Measurements from ENCODE around the gene WNT7A.

The WNT7A gene

DNA sequence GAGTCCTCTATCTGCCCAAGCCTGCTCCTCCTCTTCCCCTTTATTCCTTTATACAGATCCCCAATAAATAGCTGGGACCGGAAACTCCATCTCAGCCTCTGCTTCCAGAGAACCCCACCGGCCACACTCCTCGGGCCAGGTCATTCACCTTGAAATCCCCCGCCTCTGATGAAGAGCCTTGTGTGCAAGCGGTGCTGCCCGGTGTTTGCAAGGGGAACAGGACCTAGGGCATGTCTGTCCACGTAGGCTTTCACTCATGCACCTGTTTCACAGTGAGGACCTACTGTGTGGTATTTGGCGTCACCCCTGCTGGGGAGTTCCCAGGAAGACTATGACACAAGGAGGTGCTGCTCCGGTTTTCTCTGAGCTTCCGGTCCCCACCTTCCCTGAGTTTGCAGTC lies 54.0 kb downstream of the WNT7A start:
- no peak for DNase-seq

GRCh38 chr3:13825311-13825579 lies 54.6 kb downstream of the WNT7A start:
- DNase-seq = no peak

DNA sequence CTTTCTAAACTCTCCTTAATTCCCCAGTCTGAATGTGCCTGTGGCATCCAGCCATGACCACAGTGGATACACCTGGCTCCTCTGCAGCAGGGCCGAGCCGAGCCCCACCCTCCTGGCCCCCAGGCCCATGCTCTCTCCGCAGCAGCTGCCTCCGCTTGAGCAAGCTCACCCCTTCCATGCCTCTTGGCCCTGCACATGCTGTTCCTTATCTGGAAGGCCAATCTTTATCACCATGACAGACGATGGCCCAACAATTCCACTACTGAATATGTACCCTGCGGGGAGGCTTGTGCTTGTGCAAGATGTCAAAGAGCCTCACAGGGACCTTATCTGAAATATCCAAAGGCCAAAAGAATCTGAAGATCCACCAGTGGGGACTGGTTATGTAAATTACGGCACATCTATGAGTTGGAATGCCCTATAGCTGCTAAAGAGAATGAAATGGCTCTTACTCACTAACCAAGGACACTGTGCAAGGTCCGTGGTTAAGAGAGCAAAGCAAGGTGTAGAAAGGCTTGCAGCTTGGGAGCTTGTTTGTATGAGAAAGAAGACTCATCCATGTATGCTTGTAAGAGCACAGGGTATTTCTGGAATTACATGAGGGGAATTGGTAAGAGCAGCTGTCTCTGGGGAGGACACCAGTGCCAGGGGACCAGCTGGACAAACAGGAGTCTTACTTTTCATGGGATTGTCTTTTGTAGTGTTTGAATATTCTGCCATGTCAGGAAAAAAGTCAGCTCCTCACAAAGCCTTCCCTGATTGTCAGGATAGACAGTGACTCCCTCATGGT lies 55.2 kb downstream of the WNT7A start:
- no peak for DNase-seq

DNA sequence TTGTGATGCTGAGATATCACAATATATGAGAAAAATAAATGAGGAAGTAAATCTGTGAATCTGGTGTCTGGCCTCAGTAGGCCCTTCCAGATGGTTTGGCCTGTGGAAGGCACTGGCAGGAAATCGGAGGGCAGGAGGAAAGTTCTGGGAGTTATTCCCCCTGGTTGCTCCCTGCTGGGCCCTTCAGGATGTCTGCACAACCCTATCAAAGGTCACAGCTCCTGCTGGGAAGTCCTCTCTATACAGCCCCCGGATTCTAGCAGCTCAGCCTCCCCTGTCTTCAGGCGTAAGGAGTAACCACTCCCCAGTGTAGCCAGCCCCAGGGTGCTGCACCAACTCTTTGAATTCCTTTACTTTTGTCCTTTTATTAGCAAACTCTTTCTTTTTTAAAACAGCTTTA lies 56.2 kb downstream of the WNT7A start:
- no peak for DNase-seq

DNA sequence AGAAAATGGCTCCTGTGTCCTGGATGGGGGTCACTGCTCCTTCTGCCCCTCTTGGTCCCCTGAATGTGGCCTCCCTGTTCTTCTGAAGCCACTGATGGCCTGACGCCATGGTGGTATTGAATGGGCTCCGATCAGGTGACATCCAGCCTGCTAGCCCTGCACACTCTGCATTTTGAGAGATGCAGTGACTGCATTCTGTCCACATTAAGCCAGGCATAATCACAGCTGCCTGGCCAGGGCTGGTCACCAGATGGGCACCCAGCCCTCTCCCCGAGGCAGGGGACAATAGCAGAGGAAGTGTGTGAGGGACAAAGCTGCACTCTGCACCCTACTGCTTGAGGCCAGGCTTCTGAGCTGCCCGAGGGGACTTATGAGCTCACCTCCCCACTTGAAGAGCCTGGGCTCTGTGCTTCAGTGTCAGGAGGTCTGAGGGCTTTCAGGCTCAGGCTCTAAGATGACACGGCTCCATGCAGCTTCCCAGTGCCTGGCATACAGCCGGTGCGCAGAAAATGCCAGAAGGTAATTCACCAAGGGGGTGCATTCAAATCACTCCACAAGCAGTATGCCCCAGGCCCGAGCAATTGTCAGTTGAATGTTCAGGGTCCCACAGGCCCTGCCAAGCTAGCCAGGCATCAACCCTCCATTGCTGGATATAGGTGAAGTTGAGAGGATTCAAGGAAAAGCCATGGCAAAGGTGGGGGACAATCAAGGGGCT lies 56.8 kb downstream of the WNT7A start:
- no peak for DNase-seq

DNA sequence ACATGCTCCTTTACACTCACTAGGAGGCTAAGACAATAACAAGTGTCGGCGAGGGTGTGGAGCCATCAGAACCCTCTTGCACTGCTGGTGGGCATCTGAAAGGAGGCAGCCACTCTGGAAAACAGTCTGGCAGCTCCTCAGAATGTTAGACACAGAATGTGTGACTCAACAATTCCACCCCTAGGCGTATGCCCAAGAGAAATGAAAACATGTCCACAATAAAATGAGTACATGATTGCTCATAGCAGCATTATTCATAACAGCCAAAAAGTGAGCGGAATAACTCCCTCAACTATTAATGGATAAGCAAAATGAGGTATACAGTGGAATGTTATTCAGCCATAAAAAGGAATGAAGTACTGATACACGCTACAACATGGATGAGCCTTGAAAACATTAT lies 57.8 kb downstream of the WNT7A start:
- DNase-seq = no peak

DNA sequence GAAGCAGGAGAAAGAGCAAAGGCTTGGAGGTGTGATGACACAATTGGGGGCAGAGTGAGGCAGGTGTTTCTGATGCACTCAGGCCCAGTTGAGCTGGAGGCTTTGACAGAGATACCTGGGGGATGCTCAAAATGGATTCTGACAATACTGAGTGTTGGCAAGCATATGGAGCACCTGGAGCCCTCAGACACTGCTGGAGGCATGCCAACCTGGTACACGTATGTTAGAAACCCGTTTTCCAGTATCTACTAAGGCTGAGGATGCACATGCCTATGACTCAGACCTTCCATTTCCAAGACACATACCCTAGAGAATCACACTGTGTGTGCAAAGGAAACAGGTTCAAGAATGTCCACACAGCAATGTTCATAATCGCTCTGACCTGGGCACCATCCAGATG lies 58.7 kb downstream of the WNT7A start:
- DNase-seq = no peak

GRCh38 chr3:13818919-13819318 lies 61.0 kb downstream of the WNT7A start:
- no peak for DNase-seq

- no peak for DNase-seq
Observed at GRCh38 chr3:13815088-13815683, 64.7 kb downstream of the WNT7A start.

DNA sequence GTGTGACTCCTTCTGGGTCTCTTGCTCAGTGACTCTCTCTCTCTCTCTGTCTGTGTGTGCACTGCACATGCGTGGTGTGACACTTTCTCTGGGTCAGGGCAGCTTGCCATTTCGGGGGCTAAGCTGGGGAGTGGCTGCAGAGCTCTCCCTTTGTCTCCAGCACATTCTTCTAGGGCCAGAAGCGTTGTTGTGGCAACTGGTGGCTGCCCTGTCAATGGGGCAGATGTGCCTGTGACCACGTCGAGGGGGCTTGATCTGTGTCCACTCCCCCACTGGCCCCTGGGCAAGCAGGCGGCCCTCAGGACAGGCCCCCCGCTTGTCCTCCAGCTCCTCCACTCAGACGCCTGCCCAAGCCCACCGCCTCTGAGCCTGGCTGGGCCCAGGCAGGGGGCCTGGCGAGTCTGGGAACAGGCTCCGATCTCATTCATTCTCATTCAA lies 67.8 kb downstream of the WNT7A start:
- no peak for DNase-seq

- no peak for DNase-seq
Observed at GRCh38 chr3:13811614-13812013, 68.3 kb downstream of the WNT7A start.

DNA sequence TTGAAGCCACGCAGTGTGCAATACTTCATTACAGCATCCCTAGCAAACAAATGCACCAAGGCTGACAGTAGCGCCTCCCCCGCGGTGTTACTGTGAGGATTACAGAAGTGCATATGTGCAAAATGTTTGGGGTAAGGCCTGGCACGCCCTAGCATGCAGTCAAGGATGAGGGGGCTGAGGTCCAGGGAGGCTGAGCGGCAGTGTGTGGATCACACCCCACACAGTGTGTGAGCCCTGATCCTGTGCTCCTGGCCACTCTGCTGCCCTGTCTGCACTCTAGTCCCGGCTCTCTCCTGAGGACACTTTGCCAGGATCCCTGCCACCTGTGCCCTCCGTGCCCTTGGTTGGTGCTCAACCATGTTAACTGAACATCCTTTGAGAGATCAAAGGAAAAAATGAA lies 71.3 kb downstream of the WNT7A start:
- no peak for DNase-seq

DNA sequence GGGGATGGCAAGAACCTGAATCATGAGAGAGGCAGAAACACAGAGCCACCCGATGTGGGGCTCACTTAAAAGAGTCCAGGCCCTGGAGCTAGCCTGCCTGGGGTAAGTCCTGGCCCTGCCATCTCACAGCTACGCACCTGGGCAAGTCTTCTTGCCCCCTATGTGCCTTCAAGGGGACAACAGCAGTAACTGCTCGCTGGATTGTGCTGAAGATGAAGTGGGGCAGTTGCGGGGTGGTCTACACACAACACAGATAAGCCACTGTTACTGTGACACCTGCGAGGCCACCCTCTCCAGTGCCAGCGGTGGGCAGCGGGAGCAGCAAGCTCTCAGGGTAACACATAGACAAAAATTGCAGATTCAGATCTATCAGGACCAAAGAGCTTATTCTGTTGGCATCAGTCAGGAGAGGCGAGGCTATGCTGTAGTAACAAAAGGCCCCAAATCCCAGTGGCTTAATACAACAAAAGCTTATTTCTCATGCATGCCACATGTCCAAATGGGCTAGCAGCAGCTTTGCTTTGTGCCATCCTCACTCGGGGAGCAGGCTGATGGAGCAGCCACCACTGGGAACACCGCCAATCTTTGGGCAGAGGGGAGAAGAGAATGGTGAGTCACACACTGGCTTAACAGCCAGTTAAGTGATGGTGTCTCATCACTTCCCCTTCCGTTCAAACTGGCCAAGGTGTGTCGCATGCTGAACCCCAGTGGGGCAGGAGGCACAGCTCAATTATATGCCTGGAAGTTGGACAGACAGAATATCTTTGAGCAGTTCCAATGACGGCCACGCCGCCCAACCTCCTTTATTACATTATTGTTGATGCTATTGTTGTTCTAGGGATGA lies 78.3 kb downstream of the WNT7A start:
- DNase-seq = no peak

DNA sequence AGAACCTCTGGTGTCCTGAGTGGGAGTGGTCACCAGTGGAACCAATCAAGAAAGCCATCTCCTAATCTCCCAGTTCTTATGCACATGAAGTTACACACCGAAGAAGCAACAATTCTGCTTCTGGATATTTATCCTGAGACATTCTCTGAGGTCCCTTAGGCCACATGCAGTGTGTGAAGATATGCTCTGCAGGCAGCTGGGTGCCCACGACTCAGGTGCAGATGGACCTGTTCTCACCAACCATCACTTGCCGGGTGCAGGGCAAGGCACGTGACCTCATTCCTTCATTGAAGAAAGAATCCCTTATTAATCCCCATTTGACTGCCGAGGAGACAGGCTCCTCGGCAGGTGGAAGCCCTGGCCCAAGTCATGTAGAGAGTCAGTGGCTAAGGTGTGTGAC lies 79.8 kb downstream of the WNT7A start:
- DNase-seq = no peak

DNA sequence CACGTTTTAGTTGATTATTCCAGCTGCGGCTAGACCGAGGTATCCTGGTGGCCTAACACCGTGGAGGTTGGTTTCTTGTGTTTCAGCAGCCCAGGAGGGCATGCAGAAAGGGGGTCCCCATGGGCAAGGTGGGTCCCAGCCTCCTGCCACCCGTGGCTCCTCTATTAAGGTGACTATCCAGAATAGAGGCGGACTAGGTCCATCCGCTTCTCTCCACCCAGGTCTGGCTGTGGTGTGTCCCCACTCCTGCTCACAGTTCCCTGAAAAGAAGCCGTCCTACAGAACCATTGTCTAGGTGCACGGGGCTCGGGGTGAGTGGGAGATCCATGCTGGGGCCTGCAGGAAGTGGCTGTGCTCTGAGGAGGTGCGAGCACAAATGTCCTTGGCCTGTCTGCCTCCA lies 81.5 kb downstream of the WNT7A start:
- no peak for DNase-seq

- no peak for DNase-seq
Observed at GRCh38 chr3:13796701-13797460, 83.0 kb downstream of the WNT7A start.

DNA sequence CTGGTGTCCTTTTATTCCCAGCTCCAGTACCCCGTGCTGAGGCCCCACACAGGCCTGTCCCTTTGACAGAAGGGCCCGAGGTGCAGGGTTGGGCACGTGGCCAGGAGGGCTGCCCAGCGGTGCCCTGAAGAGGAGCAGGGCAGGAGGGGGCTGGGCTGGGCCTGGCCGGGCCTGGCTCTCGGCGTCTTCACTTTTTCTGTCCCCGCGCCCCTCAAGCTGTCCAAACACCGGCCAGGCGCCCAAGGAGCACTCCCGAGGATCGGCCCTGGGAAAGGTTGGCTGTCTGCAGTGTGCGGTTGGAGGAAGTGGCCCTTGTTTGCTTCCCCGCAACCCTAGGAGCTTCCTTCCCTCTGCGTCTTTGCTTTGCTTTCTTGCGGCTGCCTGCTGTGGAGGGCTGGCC lies 84.1 kb downstream of the WNT7A start:
- no peak for DNase-seq

DNA sequence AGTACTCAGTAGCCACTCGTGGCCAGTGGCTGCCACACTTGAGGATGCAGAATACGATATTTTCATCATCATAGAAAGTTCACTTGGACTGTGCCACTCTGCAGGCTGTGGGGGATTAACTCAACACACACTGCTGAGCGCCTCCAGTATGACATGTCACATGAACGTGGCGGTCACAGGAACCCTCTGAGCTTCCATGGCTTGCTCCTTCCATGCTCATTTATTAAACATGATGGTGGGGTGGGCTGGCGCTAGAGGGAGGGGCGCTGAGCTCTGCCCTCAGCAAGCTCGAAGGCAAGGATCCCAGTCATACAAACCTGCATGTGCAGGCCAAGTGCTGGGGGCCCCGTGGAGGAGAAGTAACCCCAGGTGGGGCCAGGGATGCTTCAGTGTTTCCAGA lies 85.5 kb downstream of the WNT7A start:
- no peak for DNase-seq

- no peak for DNase-seq
Observed at GRCh38 chr3:13793451-13793850, 86.4 kb downstream of the WNT7A start.

- no peak for DNase-seq
Observed at GRCh38 chr3:13792512-13793371, 87.1 kb downstream of the WNT7A start.

DNA sequence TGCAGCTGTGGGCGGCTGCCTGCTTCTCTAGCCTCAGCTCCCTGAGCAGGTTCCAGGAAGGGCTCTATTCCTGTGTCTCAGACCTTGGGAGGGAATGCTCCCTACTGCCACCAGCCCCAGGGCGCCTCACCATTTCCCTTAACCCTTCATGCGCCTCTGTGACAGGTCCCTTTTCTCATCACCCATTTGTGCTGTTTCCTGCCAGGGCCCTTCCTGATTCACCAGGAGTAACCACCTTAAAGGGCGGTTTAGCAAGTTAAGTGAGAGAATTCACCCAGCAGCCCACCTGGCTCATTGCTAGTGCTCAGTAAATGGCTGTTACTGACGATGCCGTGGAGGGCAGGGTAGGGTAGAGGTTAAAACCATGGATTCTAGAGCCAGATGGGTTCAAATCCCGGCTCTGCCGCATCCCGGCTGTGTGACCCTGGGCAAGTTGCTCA lies 87.8 kb downstream of the WNT7A start:
- no peak for DNase-seq

Measured in CD4-positive, alpha-beta T cell treated with Interleukin-10 for 1 hour (primary cell).